OCI-LY7 (cell line): ENCODE measurements around the gene SERTAD3. TPM values are rescaled to one million over a fixed set of nuclear protein-coding genes. Genes with fewer than 3 reads are reported as not detected.

ENCODE experiments used
- BruUV-seq: library from RNA; stranded (reverse); fragments of 400-500 nt; replicated peaks from 2 replicates; lab custom pipeline; 2021; lab: Mats Ljungman, UMichigan
- CTCF ChIA-PET: fragments of 300-600 bp; sonication (Branson Sonifier 250); formaldehyde crosslinking; loops from one replicate; lab custom pipeline; 2022; ENCODE audit warnings: antibody characterized with exemption; ENCODE audit not compliant: unreplicated experiment; lab: Charles Lee
- POLR2A ChIA-PET: fragments of 300-600 bp; sonication (Branson Sonifier 250); formaldehyde crosslinking; loops from one replicate; lab custom pipeline; 2022; ENCODE audit warnings: antibody characterized with exemption; lab: Charles Lee
- DNase-seq: peaks from one replicate; pipeline ENCODE4 v3.0.0-alpha.2; 2015; ENCODE audit warnings: low spot score
- H2AFZ ChIP-seq: fragments of 200-600 bp; sonication (generic), shearing (Covaris generic); 2 replicates; pipeline ENCODE4 v1.6.1; 2014; ENCODE audit warnings: mild to moderate bottlenecking, antibody characterized with exemption, low read length, moderate library complexity
- H3K27ac ChIP-seq: fragments of 200-600 bp; sonication (generic); 2 replicates; pipeline ENCODE4 v1.5.1; 2014; ENCODE audit warnings: mixed run types, low read depth, mild to moderate bottlenecking, moderate library complexity, low read length, inconsistent platforms; ENCODE audit not compliant: poor library complexity, severe bottlenecking
- H3K36me3 ChIP-seq: fragments of 200-600 bp; sonication (generic); 2 replicates; pipeline ENCODE4 v1.6.1; 2014; ENCODE audit warnings: mild to moderate bottlenecking, antibody characterized with exemption, low read length, moderate library complexity, mixed read lengths; ENCODE audit not compliant: insufficient read depth
- H3K4me1 ChIP-seq: fragments of 200-600 bp; sonication (generic); 2 replicates; pipeline ENCODE4 v1.5.1; 2014; ENCODE audit warnings: mild to moderate bottlenecking, low read length; ENCODE audit not compliant: insufficient read depth, poor library complexity, severe bottlenecking
- H3K4me2 ChIP-seq: fragments of 200-600 bp; sonication (generic); 2 replicates; pipeline ENCODE4 v1.6.1; 2014; ENCODE audit warnings: mild to moderate bottlenecking, low read length
- H3K4me3 ChIP-seq: fragments of 200-600 bp; sonication (generic); 2 replicates; pipeline ENCODE4 v1.5.1; 2014; ENCODE audit warnings: mild to moderate bottlenecking, low read depth, low read length; ENCODE audit not compliant: poor library complexity, severe bottlenecking
- H3K79me2 ChIP-seq: fragments of 200-600 bp; sonication (generic); 2 replicates; pipeline ENCODE4 v1.6.1; 2016; ENCODE audit warnings: low read depth, mild to moderate bottlenecking, low read length, moderate library complexity, mixed read lengths; ENCODE audit not compliant: insufficient read depth
- H3K9me2 ChIP-seq: fragments of 200-600 bp; sonication (generic); 2 replicates; pipeline ENCODE4 v1.6.1; 2016; ENCODE audit warnings: mild to moderate bottlenecking, low read length, mixed read lengths; ENCODE audit not compliant: insufficient read depth
- H3K9me3 ChIP-seq: fragments of 200-600 bp; sonication (generic); 2 replicates; pipeline ENCODE4 v1.6.1; 2014; ENCODE audit warnings: mild to moderate bottlenecking, mixed run types, low read length, mixed read lengths
- H4K20me1 ChIP-seq: fragments of 200-600 bp; sonication (generic); 2 replicates; pipeline ENCODE4 v1.6.1; 2014; ENCODE audit warnings: mild to moderate bottlenecking, antibody characterized with exemption, low read length, moderate library complexity, mixed read lengths; ENCODE audit not compliant: insufficient read depth
- EZH2phosphoT487 ChIP-seq: fragments of 200-600 bp; sonication (generic); IDR thresholded peaks from 2 replicates; pipeline ENCODE4 v1.6.1; 2018; ENCODE audit warnings: low read depth, borderline replicate concordance, mild to moderate bottlenecking, mixed run types, antibody characterized with exemption, low read length, moderate library complexity, mixed read lengths
- intact Hi-C: fragments of 100-400 bp; cut with micrococcal nuclease; formaldehyde crosslinking; loops from one replicate; pipeline ENCODE4 v1.10.0; 2022; ENCODE audit not compliant: unreplicated experiment
- total RNA-seq, 2 experiments: library from RNA; depleted of rRNA in 1 of 2; stranded (reverse); fragments of >200 nt in 1 of 2; shearing (Covaris generic) in 1 of 2; gene quantifications; 2 replicates each; pipeline ENCODE4 v1.2.3, GENCODE V29; 2014 to 2022
- TF ChIP-seq, protein P1 (sequence below): fragments of 200-600 bp; sonication (generic); conservative IDR thresholded peaks from 2 replicates; pipeline ENCODE4 v1.5.1; 2014; ENCODE audit warnings: mild to moderate bottlenecking, antibody characterized with exemption, low read length, moderate library complexity, mixed read lengths

Gene SERTAD3
- total RNA-seq, 2 experiments from 2014 or later: 12.2 to 18.6 TPM

DNA sequence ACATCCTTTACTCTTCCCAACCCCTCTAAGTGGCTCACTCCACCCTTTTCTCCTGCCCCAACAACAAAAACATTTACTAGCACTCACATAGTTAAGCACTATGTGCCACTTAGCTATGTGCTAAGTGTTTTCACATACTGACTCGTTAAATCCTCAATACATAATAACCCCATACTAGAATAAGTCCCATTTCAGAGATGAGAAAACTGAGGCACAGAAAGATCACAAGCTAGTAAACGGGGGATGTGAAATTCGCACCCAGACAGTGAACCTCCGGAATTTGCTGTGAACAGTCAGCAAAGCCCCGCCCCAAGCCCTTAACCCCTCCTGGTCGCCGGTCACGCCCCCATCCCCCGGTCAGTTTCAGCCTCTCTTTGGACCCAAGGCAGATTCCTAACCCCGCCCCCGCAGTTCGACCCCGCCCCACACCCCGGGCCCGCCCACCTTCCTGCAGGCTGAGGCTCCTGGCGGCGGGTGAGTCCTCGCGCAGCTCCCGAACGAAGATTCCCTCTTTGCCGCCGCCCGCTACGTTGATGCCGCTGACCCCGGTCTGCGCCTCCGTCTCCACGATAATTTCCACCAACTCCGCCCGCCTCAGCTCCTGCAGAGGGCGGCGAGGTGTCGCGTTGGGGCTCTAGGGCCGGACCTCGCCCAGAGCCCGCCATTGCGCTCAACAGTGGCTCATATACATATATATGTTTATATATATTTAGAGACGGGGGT is 40.7 kb downstream of the SERTAD3 start:
- no peaks in the 10 kb centered on the region for H3K9me2 ChIP-seq
- no peaks in the 10 kb centered on the region for H4K20me1 ChIP-seq
- peak overlapping the region; percentile 95 for H2AFZ ChIP-seq
- BruUV-seq: no TSS peak
- TF ChIP-seq EZH2phosphoT487: no peak
- TF ChIP-seq, protein P1, sequence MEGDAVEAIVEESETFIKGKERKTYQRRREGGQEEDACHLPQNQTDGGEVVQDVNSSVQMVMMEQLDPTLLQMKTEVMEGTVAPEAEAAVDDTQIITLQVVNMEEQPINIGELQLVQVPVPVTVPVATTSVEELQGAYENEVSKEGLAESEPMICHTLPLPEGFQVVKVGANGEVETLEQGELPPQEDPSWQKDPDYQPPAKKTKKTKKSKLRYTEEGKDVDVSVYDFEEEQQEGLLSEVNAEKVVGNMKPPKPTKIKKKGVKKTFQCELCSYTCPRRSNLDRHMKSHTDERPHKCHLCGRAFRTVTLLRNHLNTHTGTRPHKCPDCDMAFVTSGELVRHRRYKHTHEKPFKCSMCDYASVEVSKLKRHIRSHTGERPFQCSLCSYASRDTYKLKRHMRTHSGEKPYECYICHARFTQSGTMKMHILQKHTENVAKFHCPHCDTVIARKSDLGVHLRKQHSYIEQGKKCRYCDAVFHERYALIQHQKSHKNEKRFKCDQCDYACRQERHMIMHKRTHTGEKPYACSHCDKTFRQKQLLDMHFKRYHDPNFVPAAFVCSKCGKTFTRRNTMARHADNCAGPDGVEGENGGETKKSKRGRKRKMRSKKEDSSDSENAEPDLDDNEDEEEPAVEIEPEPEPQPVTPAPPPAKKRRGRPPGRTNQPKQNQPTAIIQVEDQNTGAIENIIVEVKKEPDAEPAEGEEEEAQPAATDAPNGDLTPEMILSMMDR: no peak
- peak overlapping the region; percentile 66 for H3K27ac ChIP-seq
- ChIA-PET CTCF (interaction anchor here (0.5 to 0.6 kb wide), 2 partner anchors 47 to 569 kb away, joined by 3 to 7 read pairs; partner anchors contain the start of gene DYRK1B), POLR2A (interaction anchor here (0.7 to 1.6 kb wide), 6 partner anchors 8 to 1367 kb away, joined by 3 to 7 read pairs (median 4); partner anchors contain the start of genes C19orf47 and PLD3)
- H3K4me2 ChIP-seq: peak overlapping the region; percentile 99
- H3K9me3 ChIP-seq: no peaks in the 10 kb centered on the region
- H3K4me1 ChIP-seq: peaks cover 28% of the 10 kb centered on the region
- H3K36me3 ChIP-seq: no peaks in the 10 kb centered on the region
- intact Hi-C loops: loop anchor here (5.0 to 10.0 kb wide), 2 partner anchors 56 to 99 kb away; partner anchors contain the start of genes C19orf47 and PLD3
- H3K79me2 ChIP-seq: no peaks in the 10 kb centered on the region
- peak overlapping the region; percentile 73 for H3K4me3 ChIP-seq
- DNase-seq: peak; percentile 93

DNA sequence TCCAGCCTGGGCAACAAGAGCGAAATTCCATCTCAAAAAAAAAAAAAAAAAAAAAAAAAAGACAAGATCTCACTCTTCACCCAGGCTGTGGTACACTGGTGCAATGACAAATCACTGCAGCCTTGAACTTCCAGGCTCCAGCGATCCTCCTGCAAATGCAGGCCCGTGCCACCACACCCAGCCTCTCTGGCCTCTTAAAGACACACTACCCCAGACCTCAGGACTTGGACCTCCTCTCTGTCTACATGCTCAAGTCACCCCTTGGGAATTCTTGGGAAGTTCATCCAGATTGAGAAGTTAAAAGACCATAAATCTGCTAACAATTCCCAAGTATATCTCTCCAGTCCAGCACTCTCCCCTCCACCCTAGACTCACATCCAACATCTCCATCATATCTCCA is 43.6 kb downstream of the SERTAD3 start:
- H3K36me3 ChIP-seq: no peaks in the 10 kb centered on the region
- peaks cover 18% of the 10 kb centered on the region for H3K4me1 ChIP-seq
- ChIA-PET CTCF (no interaction called here), POLR2A (no interaction called here)
- TF ChIP-seq, protein P1: no peak
- TF ChIP-seq EZH2phosphoT487: no peak
- intact Hi-C loops: loop anchor here (5.0 to 10.0 kb wide), 2 partner anchors 53 to 96 kb away; partner anchors contain the start of genes C19orf47 and PLD3
- no peak overlapping the region for H2AFZ ChIP-seq
- no peaks in the 10 kb centered on the region for H3K9me3 ChIP-seq
- no peak for DNase-seq
- H4K20me1 ChIP-seq: no peaks in the 10 kb centered on the region
- H3K27ac ChIP-seq: no peak overlapping the region
- no peak overlapping the region for H3K4me3 ChIP-seq
- no peaks in the 10 kb centered on the region for H3K9me2 ChIP-seq
- BruUV-seq: no TSS peak
- no peaks in the 10 kb centered on the region for H3K79me2 ChIP-seq
- H3K4me2 ChIP-seq: no peak overlapping the region
